OCI-LY3 (cell line): ENCODE data around the gene POMGNT2.

Source experiments
- EZH2phosphoT487 ChIP-seq: fragments of 200-600 bp; shearing (Covaris generic); IDR thresholded peaks from 2 replicates; pipeline ENCODE4 v1.6.1; 2018; ENCODE audit warnings: antibody characterized with exemption, mixed run types, low read depth
- TF ChIP-seq, protein P1 (sequence below): fragments of 200-600, 300-600 bp; sonication (generic); IDR thresholded peaks from 2 replicates; pipeline ENCODE4 v1.5.1; 2014; ENCODE audit warnings: antibody characterized with exemption, low read length, low read depth

GRCh38 chr3:43076857-43077256 lies 29.0 kb downstream of the POMGNT2 start:
- TF ChIP-seq, protein P1, sequence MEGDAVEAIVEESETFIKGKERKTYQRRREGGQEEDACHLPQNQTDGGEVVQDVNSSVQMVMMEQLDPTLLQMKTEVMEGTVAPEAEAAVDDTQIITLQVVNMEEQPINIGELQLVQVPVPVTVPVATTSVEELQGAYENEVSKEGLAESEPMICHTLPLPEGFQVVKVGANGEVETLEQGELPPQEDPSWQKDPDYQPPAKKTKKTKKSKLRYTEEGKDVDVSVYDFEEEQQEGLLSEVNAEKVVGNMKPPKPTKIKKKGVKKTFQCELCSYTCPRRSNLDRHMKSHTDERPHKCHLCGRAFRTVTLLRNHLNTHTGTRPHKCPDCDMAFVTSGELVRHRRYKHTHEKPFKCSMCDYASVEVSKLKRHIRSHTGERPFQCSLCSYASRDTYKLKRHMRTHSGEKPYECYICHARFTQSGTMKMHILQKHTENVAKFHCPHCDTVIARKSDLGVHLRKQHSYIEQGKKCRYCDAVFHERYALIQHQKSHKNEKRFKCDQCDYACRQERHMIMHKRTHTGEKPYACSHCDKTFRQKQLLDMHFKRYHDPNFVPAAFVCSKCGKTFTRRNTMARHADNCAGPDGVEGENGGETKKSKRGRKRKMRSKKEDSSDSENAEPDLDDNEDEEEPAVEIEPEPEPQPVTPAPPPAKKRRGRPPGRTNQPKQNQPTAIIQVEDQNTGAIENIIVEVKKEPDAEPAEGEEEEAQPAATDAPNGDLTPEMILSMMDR = no peak
- no peak for TF ChIP-seq EZH2phosphoT487
